Tibial nerve (tissue), 4 donors: ENCODE data around the gene RABEP2. TPM values are rescaled to one million over a fixed set of nuclear protein-coding genes. Genes with fewer than 3 reads are reported as not detected.
"Not testable (repeated sequence)": the region's sequence is repeated elsewhere in the genome, so short reads cannot be mapped to it uniquely, and the experiment has no call there.

Experiments used
- DNase-seq, 2 donors: peaks; one replicate each; pipeline ENCODE4 v3.0.0-alpha.2; 2019; ENCODE audit warnings: low spot score in 2 of 2
- H3K27ac ChIP-seq, 4 donors: fragments of 200-600 bp; sonication (generic) in 3 of 4; one replicate each; pipeline ENCODE4 v1.5.1; 2017 to 2019; ENCODE audit warnings: mild to moderate bottlenecking in 1 of 4
- H3K27me3 ChIP-seq, 2 donors: fragments of 200-600 bp; sonication (generic) in 1 of 2; one replicate each; pipeline versions ENCODE4 v1.5.1 to v1.6.0; 2017 to 2019
- H3K36me3 ChIP-seq, 3 donors: fragments of 200-600 bp; sonication (generic); one replicate each; pipeline ENCODE4 v1.5.1; 2018 to 2019
- H3K4me1 ChIP-seq, 4 donors: fragments of 200-600 bp; sonication (generic) in 3 of 4; one replicate each; pipeline ENCODE4 v1.5.1; 2017 to 2019
- H3K4me3 ChIP-seq, 4 donors: fragments of 200-600 bp; sonication (generic) in 3 of 4; one replicate each; pipeline ENCODE4 v1.5.1; 2017 to 2019; ENCODE audit warnings: mild to moderate bottlenecking in 1 of 4, moderate library complexity in 1 of 4
- H3K9me3 ChIP-seq, 4 donors: fragments of 200-600 bp; sonication (generic) in 3 of 4; one replicate each; pipeline ENCODE4 v1.5.1; 2017 to 2019
- EP300 ChIP-seq, 2 donors: sonication (generic); formaldehyde crosslinking; IDR thresholded peaks; one replicate each; pipeline ENCODE4 v1.6.1; 2017; ENCODE audit warnings: antibody characterized with exemption in 2 of 2, mild to moderate bottlenecking in 1 of 2
- POLR2A ChIP-seq, 2 donors: fragments of 450-650 bp; IDR thresholded peaks; one replicate each; pipeline ENCODE4 v1.6.1; 2017; ENCODE audit warnings: antibody characterized with exemption in 2 of 2, mild to moderate bottlenecking in 2 of 2, moderate library complexity in 2 of 2
- WGBS, 2 donors: methylation state at CpG; one replicate each; pipeline ENCODE4 v1.1.5; 2018; 5-methylcytosine and 5-hydroxymethylcytosine counted together
- total RNA-seq, 4 donors: library from RNA; depleted of rRNA; stranded (reverse); fragments of >200 nt; gene quantifications; one replicate each; pipeline ENCODE4 v1.1.0, GENCODE V29; 2016
- TF ChIP-seq, protein P1 (sequence below), 5 experiments: fragments of 200-600 bp in 3 of 5; fragments of 450-650 bp in 2 of 5; sonication (generic) in 3 of 5; IDR thresholded peaks; one replicate each; pipeline ENCODE4 v1.5.1; 2016 to 2019; ENCODE audit warnings: antibody characterized with exemption in 5 of 5, mild to moderate bottlenecking in 3 of 5, moderate library complexity in 2 of 5

The RABEP2 gene
- total RNA-seq, 4 donors from 2014 or later: 30.3 to 57.0 (median 32.4) TPM

GRCh38 chr16:28874406-28874805 lies 50.6 kb downstream of the RABEP2 start:
- Histone ChIP-seq H3K9me3 (no peaks in the 10 kb centered on the region), H3K4me1 (peaks cover 0 to 13% (median 5%) of the 10 kb centered on the region in 4 donors), H3K4me3 (no peak overlapping the region), H3K27ac (no peak overlapping the region), H3K27me3 (no peaks in the 10 kb centered on the region), H3K36me3 (peaks cover 0 to 65% (median 8%) of the 10 kb centered on the region in 3 donors)
- WGBS, 2 donors: 96% methylated on average over 3 to 5 of the region's 6 CpGs
- TF ChIP-seq, protein P1, sequence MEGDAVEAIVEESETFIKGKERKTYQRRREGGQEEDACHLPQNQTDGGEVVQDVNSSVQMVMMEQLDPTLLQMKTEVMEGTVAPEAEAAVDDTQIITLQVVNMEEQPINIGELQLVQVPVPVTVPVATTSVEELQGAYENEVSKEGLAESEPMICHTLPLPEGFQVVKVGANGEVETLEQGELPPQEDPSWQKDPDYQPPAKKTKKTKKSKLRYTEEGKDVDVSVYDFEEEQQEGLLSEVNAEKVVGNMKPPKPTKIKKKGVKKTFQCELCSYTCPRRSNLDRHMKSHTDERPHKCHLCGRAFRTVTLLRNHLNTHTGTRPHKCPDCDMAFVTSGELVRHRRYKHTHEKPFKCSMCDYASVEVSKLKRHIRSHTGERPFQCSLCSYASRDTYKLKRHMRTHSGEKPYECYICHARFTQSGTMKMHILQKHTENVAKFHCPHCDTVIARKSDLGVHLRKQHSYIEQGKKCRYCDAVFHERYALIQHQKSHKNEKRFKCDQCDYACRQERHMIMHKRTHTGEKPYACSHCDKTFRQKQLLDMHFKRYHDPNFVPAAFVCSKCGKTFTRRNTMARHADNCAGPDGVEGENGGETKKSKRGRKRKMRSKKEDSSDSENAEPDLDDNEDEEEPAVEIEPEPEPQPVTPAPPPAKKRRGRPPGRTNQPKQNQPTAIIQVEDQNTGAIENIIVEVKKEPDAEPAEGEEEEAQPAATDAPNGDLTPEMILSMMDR (IDR thresholded peaks at IDR 0.05): no peak
- TF ChIP-seq EP300 (IDR thresholded peaks at IDR 0.05): no peak
- TF ChIP-seq POLR2A (IDR thresholded peaks at IDR 0.05): no peak
- DNase-seq: no peak

DNA sequence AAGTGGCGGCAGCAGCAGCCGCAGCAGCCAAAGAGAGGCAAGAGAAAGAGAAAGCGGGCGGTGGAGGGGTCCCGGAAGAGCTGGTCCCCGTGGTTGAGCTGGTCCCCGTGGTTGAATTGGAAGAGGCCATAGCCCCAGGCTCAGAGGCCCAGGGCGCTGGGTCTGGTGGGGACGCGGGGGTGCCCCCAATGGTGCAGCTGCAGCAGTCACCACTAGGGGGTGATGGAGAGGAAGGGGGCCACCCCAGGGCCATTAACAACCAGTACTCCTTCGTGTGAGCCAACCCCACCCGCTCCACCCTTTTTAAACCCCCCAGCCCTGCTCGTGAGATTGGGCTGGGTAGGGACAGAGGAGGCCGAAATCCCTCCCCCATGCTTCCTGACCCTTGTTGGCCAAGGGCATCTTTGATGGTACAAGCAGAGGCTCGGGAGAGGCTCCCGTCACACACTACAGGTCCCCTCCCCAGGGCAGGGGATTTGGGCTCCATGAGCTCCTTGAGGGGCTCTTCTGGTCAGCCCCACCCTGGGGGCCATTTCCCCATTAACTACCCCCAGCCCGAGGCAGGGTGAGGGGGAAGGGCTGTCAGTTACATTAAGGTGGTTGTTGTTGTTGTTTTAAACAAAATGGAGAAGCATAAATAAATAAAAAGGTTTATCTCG lies 51.4 kb downstream of the RABEP2 start:
- Histone ChIP-seq H3K27me3 (no peaks in the 10 kb centered on the region), H3K4me3 (no peak overlapping the region), H3K4me1 (peaks cover 0 to 6% (median 0%) of the 10 kb centered on the region in 4 donors), H3K27ac (no peak overlapping the region), H3K9me3 (no peaks in the 10 kb centered on the region), H3K36me3 (peaks cover 0 to 73% (median 15%) of the 10 kb centered on the region in 3 donors)
- WGBS, 2 donors: 80 to 87% methylated on average over 16 to 18 of the region's 18 CpGs
- TF ChIP-seq EP300 (IDR thresholded peaks at IDR 0.05): no peak
- TF ChIP-seq, protein P1 (IDR thresholded peaks at IDR 0.05): peak; percentile 33 to 66 (median 45)
- no peak for DNase-seq

GRCh38 chr16:28872952-28873351 lies 52.1 kb downstream of the RABEP2 start:
- no peak overlapping the region for H3K4me3 ChIP-seq
- no peaks in the 10 kb centered on the region for H3K27me3 ChIP-seq
- peaks cover 0 to 80% (median 21%) of the 10 kb centered on the region in 3 donors for H3K36me3 ChIP-seq
- TF ChIP-seq POLR2A (IDR thresholded peaks at IDR 0.05) (no peak), EP300 (IDR thresholded peaks at IDR 0.05) (no peak)
- TF ChIP-seq, protein P1 (IDR thresholded peaks at IDR 0.05): no peak
- no peak overlapping the region for H3K27ac ChIP-seq
- no peak for DNase-seq
- 85 to 89% methylated on average over 15 of the region's 15 CpGs for WGBS, 2 donors
- H3K9me3 ChIP-seq: no peaks in the 10 kb centered on the region
- peaks cover 0 to 6% (median 0%) of the 10 kb centered on the region in 4 donors for H3K4me1 ChIP-seq

GRCh38 chr16:28869201-28869600 lies 55.8 kb downstream of the RABEP2 start:
- H3K4me3 ChIP-seq: no peak overlapping the region
- H3K27me3 ChIP-seq: no peaks in the 10 kb centered on the region
- H3K4me1 ChIP-seq: peaks cover 0 to 23% (median 10%) of the 10 kb centered on the region in 4 donors
- H3K9me3 ChIP-seq: no peaks in the 10 kb centered on the region
- WGBS, 2 donors: 87 to 92% methylated on average over 10 to 11 of the region's 11 CpGs
- H3K27ac ChIP-seq: no peak overlapping the region
- TF ChIP-seq POLR2A (IDR thresholded peaks at IDR 0.05): no peak
- TF ChIP-seq EP300 (IDR thresholded peaks at IDR 0.05): no peak
- TF ChIP-seq, protein P1 (IDR thresholded peaks at IDR 0.05): no peak
- no peak for DNase-seq
- H3K36me3 ChIP-seq: peaks cover 0 to 87% (median 33%) of the 10 kb centered on the region in 3 donors

DNA sequence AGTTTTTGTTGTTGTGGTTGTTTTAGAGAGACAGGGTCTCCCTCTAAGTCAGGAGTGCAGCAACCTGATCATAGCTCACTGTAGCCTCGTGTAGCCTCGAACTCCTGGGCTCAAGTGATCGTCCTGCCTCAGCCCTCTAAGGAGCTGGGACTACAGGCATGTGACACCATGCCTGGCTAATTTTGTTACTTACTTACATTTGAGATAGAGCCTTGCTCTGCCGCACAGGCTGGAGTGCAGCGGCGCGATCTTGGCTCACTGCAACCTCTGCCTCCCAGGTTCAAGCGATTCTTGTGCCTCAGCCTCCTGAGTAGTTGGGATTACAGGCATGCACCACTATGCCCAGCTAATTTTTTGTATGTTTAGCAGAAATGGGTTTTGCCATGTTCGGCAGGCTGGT lies 57.4 kb downstream of the RABEP2 start:
- WGBS, 2 donors: 89 to 91% methylated on average over 9 of the region's 9 CpGs
- DNase-seq, H3K4me3 ChIP-seq, H3K9me3 ChIP-seq, H3K27me3 ChIP-seq, H3K27ac ChIP-seq: not testable (repeated sequence)
- Histone ChIP-seq H3K4me1 (peaks cover 0 to 28% (median 10%) of the 10 kb centered on the region in 4 donors), H3K36me3 (peaks cover 0 to 71% (median 33%) of the 10 kb centered on the region in 3 donors)
